Duodenal mucosa (tissue), 2 donors: ENCODE data around the gene SCRN3.

Experiments used
- H3K27ac ChIP-seq: one replicate; pipeline ENCODE4 v1.7.0; 2013; ENCODE audit warnings: low read depth, low read length
- H3K27me3 ChIP-seq, 2 donors: one replicate each; pipeline ENCODE4 v1.7.0; 2013; ENCODE audit warnings: low read length in 2 of 2, control low read depth in 1 of 2; ENCODE audit not compliant: insufficient read depth in 2 of 2, control insufficient read depth in 1 of 2
- H3K36me3 ChIP-seq, 2 donors: one replicate each; pipeline ENCODE4 v1.7.0; 2013; ENCODE audit warnings: low read length in 2 of 2, control low read depth in 1 of 2; ENCODE audit not compliant: insufficient read depth in 2 of 2, control insufficient read depth in 1 of 2
- H3K4me1 ChIP-seq, 2 donors: one replicate each; pipeline ENCODE4 v1.7.0; 2013; ENCODE audit warnings: low read length in 2 of 2, control low read depth in 1 of 2; ENCODE audit not compliant: insufficient read depth in 2 of 2, control insufficient read depth in 1 of 2
- H3K4me3 ChIP-seq, 2 donors: one replicate each; pipeline ENCODE4 v1.7.0; 2013; ENCODE audit warnings: low read length in 2 of 2, low read depth in 1 of 2
- H3K9ac ChIP-seq, 2 donors: one replicate each; pipeline ENCODE4 v1.7.0; 2013; ENCODE audit warnings: low read length in 2 of 2, low read depth in 1 of 2
- H3K9me3 ChIP-seq, 2 donors: one replicate each; pipeline ENCODE4 v1.7.0; 2013; ENCODE audit warnings: low read length in 2 of 2, control low read depth in 1 of 2; ENCODE audit not compliant: control insufficient read depth in 1 of 2

The SCRN3 gene

GRCh38 chr2:174438146-174438886, 42.8 kb downstream of the SCRN3 start:
- no peak overlapping the region for H3K27ac ChIP-seq

GRCh38 chr2:174439323-174439722, 43.8 kb downstream of the SCRN3 start:
- no peak overlapping the region for H3K27ac ChIP-seq
- no peaks in the 10 kb centered on the region for H3K4me1 ChIP-seq
- H3K9ac ChIP-seq = no peak overlapping the region
- no peaks in the 10 kb centered on the region for H3K27me3 ChIP-seq
- peaks cover 0 to 6% of the 10 kb centered on the region in 2 donors for H3K36me3 ChIP-seq
- H3K9me3 ChIP-seq = no peaks in the 10 kb centered on the region
- H3K4me3 ChIP-seq = no peak overlapping the region

More at GRCh38 chr2:174438146-174438886, 42.8 kb downstream of the SCRN3 start:
- H3K36me3 ChIP-seq = peaks cover 0 to 9% of the 10 kb centered on the region in 2 donors
- no peak overlapping the region for H3K9ac ChIP-seq
- no peaks in the 10 kb centered on the region for H3K27me3 ChIP-seq
- H3K9me3 ChIP-seq = no peaks in the 10 kb centered on the region
- no peaks in the 10 kb centered on the region for H3K4me1 ChIP-seq
- H3K4me3 ChIP-seq = no peak overlapping the region

GRCh38 chr2:174439950-174440349, 44.4 kb downstream of the SCRN3 start:
- peaks cover 0 to 6% of the 10 kb centered on the region in 2 donors for H3K36me3 ChIP-seq
- no peak overlapping the region for H3K27ac ChIP-seq
- no peaks in the 10 kb centered on the region for H3K9me3 ChIP-seq
- H3K27me3 ChIP-seq = no peaks in the 10 kb centered on the region
- H3K4me3 ChIP-seq = no peak overlapping the region
- no peak overlapping the region for H3K9ac ChIP-seq
- H3K4me1 ChIP-seq = no peaks in the 10 kb centered on the region

GRCh38 chr2:174442546-174443510, 47.3 kb downstream of the SCRN3 start:
- no peak overlapping the region for H3K9ac ChIP-seq
- H3K4me1 ChIP-seq = no peaks in the 10 kb centered on the region
- no peak overlapping the region for H3K27ac ChIP-seq
- H3K36me3 ChIP-seq = no peaks in the 10 kb centered on the region
- no peaks in the 10 kb centered on the region for H3K27me3 ChIP-seq
- no peak overlapping the region for H3K4me3 ChIP-seq
- no peaks in the 10 kb centered on the region for H3K9me3 ChIP-seq

GRCh38 chr2:174444761-174445160, 49.2 kb downstream of the SCRN3 start:
- H3K9ac ChIP-seq = no peak overlapping the region
- no peaks in the 10 kb centered on the region for H3K4me1 ChIP-seq
- H3K27me3 ChIP-seq = no peaks in the 10 kb centered on the region
- H3K4me3 ChIP-seq = no peak overlapping the region
- H3K9me3 ChIP-seq = no peaks in the 10 kb centered on the region
- no peak overlapping the region for H3K27ac ChIP-seq
- no peaks in the 10 kb centered on the region for H3K36me3 ChIP-seq

GRCh38 chr2:174445248-174445647, 49.7 kb downstream of the SCRN3 start:
- no peaks in the 10 kb centered on the region for H3K4me1 ChIP-seq
- no peak overlapping the region for H3K4me3 ChIP-seq
- H3K27me3 ChIP-seq = no peaks in the 10 kb centered on the region
- H3K27ac ChIP-seq = no peak overlapping the region
- no peak overlapping the region for H3K9ac ChIP-seq
- no peaks in the 10 kb centered on the region for H3K36me3 ChIP-seq
- no peaks in the 10 kb centered on the region for H3K9me3 ChIP-seq

- no peak overlapping the region for H3K27ac ChIP-seq
- H3K9ac ChIP-seq = no peak overlapping the region
- no peaks in the 10 kb centered on the region for H3K4me1 ChIP-seq
- no peaks in the 10 kb centered on the region for H3K9me3 ChIP-seq
- no peak overlapping the region for H3K4me3 ChIP-seq
- H3K27me3 ChIP-seq = no peaks in the 10 kb centered on the region
- no peaks in the 10 kb centered on the region for H3K36me3 ChIP-seq
Measured at GRCh38 chr2:174446531-174446930, 51.0 kb downstream of the SCRN3 start.

GRCh38 chr2:174449033-174449432, 53.5 kb downstream of the SCRN3 start:
- no peaks in the 10 kb centered on the region for H3K36me3 ChIP-seq
- H3K9me3 ChIP-seq = no peaks in the 10 kb centered on the region

GRCh38 chr2:174450021-174450816, 54.7 kb downstream of the SCRN3 start:
- no peaks in the 10 kb centered on the region for H3K27me3 ChIP-seq
- H3K4me1 ChIP-seq = no peaks in the 10 kb centered on the region
- no peak overlapping the region for H3K27ac ChIP-seq
- no peaks in the 10 kb centered on the region for H3K9me3 ChIP-seq
- no peak overlapping the region for H3K9ac ChIP-seq
- no peaks in the 10 kb centered on the region for H3K36me3 ChIP-seq
- no peak overlapping the region for H3K4me3 ChIP-seq

More at GRCh38 chr2:174449033-174449432, 53.5 kb downstream of the SCRN3 start:
- H3K27me3 ChIP-seq = no peaks in the 10 kb centered on the region
- H3K9ac ChIP-seq = no peak overlapping the region
- H3K4me1 ChIP-seq = no peaks in the 10 kb centered on the region
- no peak overlapping the region for H3K4me3 ChIP-seq
- no peak overlapping the region for H3K27ac ChIP-seq
